GM21526 (cell line): Measurements from ENCODE around the gene COL4A2.

Experiments
- ATAC-seq: cut with Tn5 transposase; IDR thresholded peaks from one replicate; pipeline ENCODE4 v1.9.1; 2021; ENCODE audit warnings: moderate library complexity; ENCODE audit not compliant: unreplicated experiment, low FRiP score

COL4A2 gene

DNA sequence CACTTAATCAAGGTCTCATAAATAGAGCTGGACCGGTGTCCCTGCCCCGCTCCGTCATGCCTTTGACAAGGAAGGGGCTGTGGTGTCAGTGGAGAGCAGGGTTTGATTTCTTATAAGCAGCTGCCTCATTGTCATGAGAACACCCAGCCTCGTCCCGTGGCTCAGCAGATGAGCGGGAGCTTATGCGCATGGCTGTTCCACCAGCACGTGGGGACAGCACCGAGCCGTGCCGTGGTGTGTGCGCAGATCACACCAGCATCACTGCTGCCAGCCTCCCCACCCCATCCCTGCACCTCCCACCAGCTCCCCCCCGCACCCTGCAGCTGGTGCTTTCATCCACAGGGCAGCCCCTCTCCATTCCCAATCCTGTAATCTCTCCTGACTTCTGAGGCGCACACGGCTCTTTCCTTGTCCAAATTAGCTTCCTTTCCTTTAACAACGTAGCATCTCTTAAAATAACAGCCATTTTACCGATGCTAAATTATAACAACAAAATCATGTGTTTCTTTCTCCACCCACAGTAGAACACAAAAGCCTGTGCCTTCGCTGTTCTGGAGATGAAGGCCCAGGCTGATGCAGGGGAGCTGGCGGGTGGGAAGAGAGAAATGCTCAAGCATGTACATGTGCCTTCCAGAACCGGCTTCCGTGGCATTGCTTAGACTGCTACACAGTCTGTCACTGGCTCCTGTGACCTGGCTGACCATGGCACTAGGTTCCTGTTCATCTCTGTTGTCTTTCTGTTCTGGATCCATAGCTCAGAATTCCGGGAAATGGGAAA lies 157.7 kb downstream of the COL4A2 start:
- ATAC-seq: no peak

DNA sequence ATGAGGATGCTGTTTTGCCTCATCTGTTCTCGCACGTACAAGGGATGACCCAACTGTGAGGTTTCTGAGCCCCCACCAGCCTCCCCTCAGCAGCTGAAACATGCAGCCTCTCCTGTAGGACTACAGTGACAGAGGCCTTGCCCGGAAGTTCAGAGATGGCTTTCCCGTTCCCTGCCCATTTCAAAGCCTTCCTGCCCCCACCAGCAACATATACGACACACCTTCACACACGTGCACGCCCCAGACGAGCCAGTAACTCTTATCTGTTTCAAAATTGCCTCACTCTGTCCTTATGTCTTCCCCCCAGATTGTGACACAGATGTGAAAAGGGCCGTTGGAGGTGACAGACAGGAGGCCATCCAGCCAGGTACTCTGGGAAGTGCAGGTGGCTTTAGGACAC lies 158.6 kb downstream of the COL4A2 start:
- ATAC-seq: no peak

DNA sequence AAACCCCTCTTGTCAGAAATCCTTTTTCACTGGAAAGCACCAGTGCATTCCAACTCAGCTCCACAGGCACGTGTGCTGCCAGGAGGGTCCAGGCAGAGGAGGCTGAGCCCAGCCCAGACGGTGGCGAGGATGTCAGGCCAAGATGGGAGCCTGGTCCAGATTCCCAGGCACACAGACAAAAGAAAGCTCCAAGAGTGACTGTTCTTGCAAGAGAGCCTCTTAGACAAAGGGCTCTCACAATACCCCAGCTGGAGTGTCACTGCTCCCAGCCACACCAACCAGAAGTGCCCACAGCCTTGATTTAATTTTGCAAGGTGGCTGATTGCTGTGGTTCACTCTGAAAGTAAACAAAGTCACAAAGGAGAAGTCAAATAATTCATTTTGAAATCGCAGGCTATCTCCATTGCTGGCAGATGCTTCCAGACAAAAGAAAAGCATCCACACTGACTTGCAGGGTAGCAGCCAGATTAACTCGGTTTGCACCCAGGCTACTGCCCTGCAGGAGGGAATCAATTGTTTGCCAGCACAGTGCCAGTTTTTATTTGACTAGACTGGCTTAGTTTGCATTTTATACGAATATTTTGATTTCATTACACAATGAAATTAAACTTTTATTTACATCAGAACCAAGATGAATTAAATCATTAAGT lies 159.3 kb downstream of the COL4A2 start:
- ATAC-seq: no peak

DNA sequence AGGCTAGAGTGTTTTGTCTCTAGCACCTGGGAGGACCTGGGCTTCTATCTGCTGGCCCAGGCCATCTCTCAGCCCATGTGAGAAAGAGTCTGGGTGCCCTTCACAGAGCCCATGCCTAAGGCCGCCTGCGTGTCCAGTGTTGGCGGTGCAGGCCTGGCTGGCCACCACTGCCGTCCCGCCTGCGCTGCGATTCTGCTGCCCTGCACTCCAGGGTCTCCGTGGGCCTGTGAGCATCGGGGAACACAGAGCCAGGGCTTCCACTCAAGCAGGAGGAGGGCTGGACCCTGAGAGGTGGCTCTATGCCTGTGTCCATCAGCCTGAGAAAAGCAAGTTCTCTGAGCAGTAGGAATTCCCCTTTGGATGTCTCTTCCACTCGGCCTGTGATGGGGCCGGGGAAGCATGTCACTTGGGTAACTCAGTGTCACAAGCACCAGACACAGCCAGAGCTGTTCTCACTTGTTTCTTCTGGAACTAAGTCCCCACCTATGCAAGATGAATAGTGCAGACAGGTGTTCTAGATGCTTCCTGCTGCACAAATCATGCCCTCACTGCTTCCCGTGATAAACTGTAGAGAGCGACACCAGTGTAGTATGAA lies 160.5 kb downstream of the COL4A2 start:
- no peak for ATAC-seq

DNA sequence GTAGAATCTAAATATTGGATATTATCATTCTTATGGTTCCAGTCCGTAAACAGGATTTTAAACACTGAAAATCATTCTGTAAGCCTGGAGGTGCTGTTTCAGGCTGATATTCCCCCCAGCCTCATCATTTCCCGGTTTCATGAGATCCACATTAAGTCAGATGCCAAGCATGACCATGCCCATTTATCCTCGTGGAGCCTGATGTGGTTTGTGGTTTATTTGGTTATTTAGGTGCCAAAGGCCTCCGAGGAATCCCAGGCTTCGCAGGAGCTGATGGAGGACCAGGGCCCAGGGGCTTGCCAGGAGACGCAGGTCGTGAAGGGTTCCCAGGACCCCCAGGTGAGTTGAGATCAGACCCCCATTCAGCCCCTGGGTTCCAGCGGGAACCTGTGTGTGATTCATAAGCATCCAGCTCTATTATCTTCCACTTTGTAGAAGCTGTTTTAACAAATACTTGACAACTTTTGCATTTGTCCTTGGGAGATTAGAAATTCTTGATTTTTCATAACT lies 162.0 kb downstream of the COL4A2 start:
- no peak for ATAC-seq

DNA sequence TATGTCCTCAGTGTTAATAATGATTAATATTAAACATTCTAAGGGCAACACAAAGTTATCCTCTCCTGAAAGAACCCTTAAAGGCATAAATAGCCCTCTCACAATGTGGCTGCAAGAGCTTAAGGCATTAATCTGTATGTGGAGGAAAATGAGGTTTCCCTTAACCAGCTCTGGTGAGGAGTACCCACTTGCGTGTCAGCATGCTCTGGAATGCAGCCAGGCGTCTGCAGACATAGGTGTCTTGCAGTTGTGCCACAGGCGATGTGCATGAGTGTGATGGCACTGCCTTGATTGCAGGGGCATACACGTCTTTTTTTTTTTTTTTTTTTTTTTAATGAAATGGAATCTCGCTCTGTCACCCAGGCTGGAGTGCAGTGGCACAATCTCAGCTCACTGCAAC lies 162.5 kb downstream of the COL4A2 start:
- no peak for ATAC-seq

DNA sequence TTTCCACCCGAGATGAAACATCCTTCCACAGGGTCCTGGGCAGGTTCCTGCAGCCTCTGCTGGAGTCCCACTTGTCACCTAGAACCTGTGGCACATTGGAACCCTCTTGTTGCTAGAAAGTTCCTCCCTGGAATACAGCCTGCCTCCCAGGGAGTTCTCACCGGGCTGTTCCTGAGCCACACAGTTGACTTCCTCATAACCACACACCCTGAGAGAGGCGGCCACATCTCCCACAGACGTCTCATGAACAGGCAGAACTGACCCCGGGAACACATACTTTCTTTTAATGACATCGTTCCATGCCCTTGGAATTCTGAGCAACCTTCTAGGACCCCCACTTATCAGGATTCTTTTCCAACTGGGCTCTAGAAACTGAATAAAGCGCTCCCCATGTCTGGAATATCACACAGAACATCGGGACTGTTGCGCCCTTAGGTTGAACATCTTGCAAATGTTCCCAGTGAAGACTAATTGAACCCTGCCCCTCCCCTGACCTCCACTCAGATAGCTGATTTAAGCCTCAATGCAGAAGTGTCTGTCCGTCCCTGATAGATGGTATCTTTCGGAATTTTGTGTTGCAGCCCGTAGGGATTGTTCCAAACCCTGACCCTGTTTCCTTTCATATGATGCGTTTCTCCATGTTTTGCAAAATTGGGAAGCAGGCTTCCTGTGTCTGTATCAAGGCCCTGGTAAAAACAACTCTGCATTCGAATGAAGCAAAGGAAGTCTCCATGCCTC lies 163.4 kb downstream of the COL4A2 start:
- no peak for ATAC-seq

DNA sequence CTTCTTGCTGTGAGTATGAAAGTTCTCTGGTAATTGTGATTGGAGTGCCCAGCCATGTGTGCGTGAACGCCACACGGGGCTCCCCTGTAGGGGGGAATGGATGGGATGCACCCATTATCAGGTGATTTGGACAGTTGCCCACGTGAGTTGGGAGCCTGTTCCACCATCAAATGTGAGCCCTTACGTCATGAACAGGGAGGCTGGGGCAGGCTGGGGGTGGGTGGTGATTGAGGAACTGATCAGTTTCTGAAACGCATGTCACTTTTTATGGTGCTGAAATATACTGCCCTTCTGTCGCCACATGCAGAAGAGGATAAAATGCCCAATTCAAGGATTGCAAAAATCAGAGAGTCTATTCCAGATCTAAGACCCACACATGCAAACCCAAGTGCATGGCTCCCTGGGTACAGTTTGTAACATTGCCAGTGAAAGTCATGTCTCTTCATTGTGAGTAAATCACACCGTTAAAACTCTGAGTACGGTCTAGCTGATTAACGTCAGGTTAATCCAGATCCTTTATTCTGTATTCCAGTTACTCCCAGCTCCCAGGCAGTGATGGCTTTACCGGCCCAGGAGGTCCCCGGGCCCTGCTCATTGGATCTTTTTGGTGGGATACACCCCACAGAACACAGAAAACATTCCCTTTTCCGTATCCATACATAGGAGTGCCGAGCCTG lies 164.2 kb downstream of the COL4A2 start:
- ATAC-seq: peak; percentile 58

DNA sequence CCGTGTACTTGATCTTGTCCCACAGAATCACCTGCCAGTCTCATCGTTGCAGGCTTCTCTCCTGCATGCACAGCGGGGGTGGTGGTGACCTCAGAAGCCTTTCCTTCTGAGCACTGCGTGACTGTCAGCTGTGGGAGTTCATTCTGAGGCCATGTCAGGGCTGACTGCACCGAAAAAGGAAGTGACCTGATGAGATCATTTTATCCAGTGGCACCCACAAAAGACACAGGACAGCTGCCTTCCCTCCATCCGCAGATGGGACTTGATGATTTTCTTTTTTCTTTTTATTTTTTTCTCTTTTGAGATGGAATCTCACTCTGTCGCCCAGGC lies 164.7 kb downstream of the COL4A2 start:
- peak; percentile 97 for ATAC-seq

DNA sequence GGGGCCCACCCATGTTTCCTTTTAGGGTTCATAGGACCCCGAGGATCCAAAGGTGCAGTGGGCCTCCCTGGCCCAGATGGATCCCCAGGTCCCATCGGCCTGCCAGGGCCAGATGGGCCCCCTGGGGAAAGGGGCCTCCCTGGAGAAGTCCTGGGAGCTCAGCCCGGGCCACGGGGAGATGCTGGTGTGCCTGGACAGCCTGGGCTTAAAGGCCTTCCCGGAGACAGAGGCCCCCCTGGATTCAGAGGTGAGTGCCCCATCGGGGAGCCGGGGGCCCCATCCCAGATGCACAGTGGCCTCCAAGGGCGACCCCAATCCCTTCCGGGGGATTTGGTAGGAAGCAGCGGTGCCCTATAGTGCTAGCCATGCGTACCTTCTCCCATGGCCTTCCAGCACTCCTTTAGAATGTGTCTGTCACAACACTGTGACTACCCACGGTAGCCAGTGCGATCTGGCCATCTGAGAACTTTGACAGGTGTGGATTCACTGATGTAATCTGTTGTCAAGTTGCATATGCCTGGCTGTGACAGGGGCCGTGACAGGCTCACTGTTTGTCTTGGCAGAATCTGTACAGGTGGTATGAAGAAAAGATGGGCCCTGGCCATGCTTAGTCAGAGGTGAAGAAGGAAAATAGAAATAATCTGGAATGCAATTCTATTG lies 165.9 kb downstream of the COL4A2 start:
- ATAC-seq: no peak

DNA sequence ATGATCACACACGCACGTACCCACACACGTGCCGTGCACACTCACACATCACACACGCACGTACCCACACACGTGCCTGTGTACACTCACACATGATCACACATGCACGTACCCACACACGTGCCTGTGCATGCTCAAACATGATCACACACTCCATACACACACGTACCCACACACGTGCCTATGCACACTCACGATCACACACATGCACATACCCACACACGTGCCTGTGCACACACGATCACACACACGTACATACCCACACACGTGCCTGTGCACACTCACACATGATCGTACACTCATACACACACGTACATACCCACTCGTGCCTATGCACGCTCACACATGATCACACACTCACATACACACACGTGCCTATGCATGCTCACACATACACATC lies 167.6 kb downstream of the COL4A2 start:
- no peak for ATAC-seq

DNA sequence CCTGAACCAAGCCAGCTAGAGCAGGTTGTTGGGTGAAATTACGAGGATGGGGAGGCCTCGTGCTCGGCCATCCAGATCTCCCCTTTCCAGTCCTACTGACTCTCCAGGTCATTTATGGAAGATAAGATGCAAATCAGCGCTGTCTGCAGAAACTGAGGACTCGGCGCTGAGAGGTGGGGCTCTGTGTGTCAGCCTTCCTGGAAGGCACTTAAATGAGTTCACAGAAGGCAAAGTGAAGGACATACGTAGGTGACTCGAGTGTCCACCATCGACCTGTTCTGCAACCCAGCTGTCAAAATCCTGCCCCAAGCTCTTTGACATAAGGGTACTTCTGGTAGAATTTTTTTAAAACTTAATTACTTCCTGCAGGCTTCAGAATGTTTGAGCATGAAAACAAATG lies 168.0 kb downstream of the COL4A2 start:
- ATAC-seq: no peak

DNA sequence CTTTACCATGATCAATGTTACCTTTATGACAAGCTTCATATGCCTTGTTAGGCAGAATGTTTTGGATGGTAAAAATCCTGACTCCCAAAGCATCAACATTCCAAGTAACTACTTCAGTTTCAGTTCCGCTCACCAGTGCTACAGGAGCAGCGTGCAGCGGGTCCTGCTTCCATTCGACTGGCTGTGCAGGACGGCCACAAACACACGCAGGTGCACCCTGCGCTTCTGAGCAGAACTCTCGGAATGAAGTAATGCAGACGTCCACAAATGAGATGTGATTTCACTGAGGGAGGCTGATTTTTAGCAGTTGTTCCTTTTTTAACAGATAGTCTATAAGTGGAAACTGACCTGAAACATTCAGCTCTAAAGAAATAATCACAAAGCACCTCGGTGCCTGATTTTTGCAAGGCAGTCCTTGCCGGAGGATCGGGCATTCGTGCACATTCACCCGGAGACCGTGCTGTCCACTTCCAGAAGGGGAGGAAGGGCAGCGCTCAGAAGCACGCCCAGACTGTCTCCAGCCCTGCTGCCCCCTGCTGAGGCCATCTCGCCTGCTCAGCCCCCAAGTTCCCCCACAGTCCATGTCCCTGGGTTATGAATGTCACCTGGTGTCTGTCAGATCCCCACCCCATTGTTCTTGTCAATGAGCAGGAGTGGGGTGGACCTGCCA lies 168.6 kb downstream of the COL4A2 start:
- ATAC-seq: no peak

DNA sequence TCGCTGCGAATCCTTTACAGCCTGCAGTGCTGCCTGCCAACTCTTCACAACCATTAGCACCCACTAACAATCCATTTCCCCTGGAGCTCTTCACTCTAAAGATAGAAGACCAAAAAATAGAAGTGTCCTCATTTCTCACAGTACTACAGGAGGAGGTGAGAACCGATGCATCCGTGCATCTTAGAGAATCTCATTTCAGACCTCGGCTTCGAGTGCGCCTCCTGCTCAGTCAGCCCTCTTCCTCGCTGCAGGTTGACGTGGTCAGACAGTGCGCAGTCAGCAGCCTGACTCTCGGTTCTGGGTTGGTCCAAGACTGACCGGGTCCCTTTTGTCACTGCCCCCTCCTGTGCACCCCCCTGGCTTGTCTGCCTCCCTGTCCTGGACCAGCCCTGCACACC lies 169.1 kb downstream of the COL4A2 start:
- no peak for ATAC-seq

DNA sequence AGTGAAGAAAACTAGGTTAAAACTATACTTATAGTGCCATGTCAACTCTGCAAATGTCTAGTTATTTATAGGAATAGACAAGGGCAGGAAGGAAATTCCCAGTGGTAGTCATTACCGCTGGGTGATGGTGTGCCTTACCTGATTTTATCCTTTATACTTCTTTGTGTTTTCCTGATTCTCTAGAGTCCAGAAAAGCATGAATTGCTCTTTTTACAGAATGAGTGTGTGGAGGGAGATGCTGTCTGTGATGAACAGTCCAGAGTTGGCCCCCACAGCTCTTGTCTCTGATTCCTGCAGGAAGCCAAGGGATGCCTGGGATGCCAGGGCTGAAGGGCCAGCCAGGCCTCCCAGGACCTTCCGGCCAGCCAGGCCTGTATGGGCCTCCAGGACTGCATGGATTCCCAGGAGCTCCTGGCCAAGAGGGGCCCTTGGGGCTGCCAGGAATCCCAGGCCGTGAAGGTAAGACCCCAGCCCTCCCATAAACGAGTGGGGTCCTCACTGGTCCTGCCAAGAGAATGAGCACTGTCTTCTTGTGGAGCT lies 170.7 kb downstream of the COL4A2 start:
- ATAC-seq: no peak

DNA sequence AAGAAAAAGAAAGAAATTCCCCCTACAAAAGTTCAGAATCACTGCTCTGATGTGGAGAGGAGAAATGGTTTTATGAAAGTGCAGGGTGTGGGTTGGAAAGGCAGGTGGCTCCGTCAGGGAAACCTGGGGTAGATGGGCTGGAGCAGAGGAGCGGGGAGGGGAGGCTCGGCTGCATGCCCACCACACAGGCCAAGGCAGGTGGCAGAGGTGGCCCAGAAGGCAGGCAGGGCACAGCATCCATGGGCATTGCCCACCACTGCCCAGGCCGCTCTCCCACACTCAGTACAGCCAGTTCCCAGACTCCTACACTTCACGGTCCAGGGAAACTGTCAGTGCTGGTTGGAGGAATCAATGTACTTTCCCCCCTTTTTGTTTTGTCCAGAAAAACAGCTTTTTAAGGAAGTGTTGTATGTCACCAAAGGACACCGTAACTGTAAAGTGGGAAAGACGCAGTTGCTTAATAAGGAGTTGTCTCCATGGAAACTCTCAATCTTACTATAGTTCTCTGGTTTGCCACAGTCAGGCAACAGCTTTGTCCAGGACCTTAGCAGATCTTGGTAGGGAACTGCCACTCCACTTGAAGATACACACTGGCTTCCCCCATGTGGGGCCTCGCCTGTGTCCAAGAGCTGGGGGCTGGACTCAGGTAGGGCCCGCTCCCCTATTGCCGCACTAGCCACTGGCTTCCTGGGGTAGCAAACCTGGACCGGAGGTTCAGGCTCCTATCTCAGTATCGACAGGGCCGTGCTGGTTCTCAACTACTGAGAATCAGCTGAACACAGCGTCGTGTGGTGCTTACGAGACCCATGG lies 171.5 kb downstream of the COL4A2 start:
- ATAC-seq: no peak

DNA sequence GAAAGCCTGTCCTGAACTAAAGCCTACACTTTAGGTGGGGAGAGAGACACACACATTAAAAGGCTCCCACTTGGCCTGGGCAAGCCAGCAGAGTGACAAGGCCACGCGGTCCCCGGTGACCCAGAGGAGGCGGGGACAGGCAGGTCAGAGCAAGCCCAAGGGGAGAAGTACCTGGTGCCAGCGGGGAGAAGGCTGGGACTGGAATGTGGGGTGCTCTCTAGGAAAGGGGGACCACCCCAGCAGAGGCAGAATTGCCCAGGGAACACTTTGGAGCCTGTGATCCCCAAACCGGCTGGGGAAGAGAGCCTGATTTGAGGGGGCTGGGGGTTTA lies 172.1 kb downstream of the COL4A2 start:
- no peak for ATAC-seq

DNA sequence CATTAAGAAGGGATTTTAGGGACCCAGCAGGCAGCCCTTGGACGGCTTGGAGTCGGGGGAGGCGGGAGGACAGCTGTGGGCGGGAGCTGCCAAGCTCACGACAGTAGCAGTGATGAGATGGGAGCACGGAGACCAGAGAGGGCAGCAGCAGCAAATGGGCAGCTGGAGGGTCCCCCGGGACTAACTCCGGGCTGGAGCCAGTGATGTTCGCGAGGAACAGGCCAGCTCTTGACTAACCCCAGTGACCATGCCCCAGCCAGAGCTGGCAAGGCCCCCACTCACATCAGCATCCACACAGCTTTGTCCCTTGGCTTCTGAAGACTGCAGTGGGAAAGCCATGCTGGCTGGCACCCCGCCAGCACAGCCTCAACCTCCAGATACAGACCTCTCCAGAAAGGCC lies 172.6 kb downstream of the COL4A2 start:
- no peak for ATAC-seq

DNA sequence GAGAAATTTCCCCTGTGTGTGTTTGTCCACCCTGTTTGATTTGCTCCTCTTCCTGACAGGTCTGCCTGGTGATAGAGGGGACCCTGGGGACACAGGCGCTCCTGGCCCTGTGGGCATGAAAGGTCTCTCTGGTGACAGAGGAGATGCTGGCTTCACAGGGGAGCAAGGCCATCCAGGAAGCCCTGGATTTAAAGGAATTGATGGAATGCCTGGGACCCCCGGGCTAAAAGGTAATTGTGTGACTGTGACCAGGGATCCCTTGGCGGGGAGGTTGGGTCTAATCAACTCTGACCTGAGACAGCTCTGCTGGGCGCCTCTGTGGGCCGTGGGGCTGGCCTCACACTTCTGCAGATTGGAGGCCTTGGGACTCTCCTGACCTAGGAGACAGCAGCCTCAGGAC lies 173.1 kb downstream of the COL4A2 start:
- no peak for ATAC-seq
